Osteocyte (in vitro differentiated cells): ENCODE data around the gene WDR7. TPM values are rescaled to one million over a fixed set of nuclear protein-coding genes. Genes with fewer than 3 reads are reported as not detected.

ENCODE experiments used
- DNase-seq: peaks from one replicate; pipeline ENCODE4 v3.0.0; 2021; ENCODE audit warnings: mixed read lengths; ENCODE audit not compliant: unreplicated experiment; ENCODE audit errors: extremely low spot score
- H3K27ac Mint-ChIP-seq: one replicate; pipeline ENCODE4 v1.8.0; 2021; ENCODE audit warnings: mild to moderate bottlenecking, mixed read lengths; ENCODE audit not compliant: unreplicated experiment
- H3K27me3 Mint-ChIP-seq: one replicate; pipeline ENCODE4 v1.8.0; 2021; ENCODE audit warnings: mixed read lengths; ENCODE audit not compliant: unreplicated experiment
- H3K36me3 Mint-ChIP-seq: one replicate; pipeline ENCODE4 v1.8.0; 2021; ENCODE audit warnings: mixed read lengths; ENCODE audit not compliant: unreplicated experiment
- H3K4me1 Mint-ChIP-seq: one replicate; pipeline ENCODE4 v1.8.0; 2021; ENCODE audit warnings: mixed read lengths; ENCODE audit not compliant: unreplicated experiment
- H3K4me3 Mint-ChIP-seq: one replicate; pipeline ENCODE4 v1.8.0; 2021; ENCODE audit warnings: mild to moderate bottlenecking, moderate library complexity, mixed read lengths; ENCODE audit not compliant: unreplicated experiment
- H3K9me3 Mint-ChIP-seq: one replicate; pipeline ENCODE4 v1.8.0; 2021; ENCODE audit warnings: mixed read lengths; ENCODE audit not compliant: unreplicated experiment
- total RNA-seq: library from RNA; stranded (reverse); gene quantifications from 2 replicates; pipeline ENCODE4 v1.2.1, GENCODE V29; 2021
- TF ChIP-seq, protein P1 (sequence below): fragments of 200-600 bp; sonication (generic); IDR thresholded peaks from 2 replicates; pipeline ENCODE4 v1.5.0; 2021; ENCODE audit warnings: antibody characterized with exemption, mild to moderate bottlenecking, moderate library complexity

The WDR7 gene
- total RNA-seq, 1 donor from 2014 or later = 25.9 TPM

DNA sequence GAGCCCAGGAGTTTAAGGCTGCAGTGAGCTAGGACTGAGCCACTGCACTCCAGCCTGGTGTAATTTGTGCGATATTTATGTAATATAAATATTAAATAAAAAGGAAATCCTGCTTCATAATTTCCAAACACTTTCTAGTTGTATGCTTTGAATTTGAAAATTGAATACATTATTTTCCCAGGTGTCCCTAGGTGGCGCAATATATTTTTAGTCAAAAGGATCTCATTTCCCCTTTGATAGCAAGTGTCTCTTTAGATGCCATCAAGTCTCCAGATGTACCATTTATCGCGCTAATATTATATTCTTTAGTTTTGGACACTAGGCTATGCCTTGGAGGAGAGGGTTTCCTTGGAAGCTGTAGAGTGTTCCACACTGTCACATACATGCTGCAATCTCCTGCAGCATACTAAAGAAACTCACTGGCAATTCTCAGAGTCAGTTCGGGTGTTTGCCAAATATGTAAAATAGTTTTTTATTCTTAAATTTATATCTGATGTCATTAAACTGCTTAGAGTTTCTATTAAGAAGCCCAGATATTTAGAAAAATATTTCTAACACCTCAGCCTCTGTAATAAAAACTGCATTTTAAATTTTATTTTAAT lies 5.6 kb upstream of the WDR7 start:
- Mint-ChIP-seq H3K27me3 (no peaks in the 10 kb centered on the region), H3K27ac (no peak overlapping the region), H3K36me3 (no peaks in the 10 kb centered on the region), H3K9me3 (no peaks in the 10 kb centered on the region), H3K4me1 (peaks cover 4% of the 10 kb centered on the region), H3K4me3 (no peak overlapping the region)
- DNase-seq = no peak
- TF ChIP-seq, protein P1, sequence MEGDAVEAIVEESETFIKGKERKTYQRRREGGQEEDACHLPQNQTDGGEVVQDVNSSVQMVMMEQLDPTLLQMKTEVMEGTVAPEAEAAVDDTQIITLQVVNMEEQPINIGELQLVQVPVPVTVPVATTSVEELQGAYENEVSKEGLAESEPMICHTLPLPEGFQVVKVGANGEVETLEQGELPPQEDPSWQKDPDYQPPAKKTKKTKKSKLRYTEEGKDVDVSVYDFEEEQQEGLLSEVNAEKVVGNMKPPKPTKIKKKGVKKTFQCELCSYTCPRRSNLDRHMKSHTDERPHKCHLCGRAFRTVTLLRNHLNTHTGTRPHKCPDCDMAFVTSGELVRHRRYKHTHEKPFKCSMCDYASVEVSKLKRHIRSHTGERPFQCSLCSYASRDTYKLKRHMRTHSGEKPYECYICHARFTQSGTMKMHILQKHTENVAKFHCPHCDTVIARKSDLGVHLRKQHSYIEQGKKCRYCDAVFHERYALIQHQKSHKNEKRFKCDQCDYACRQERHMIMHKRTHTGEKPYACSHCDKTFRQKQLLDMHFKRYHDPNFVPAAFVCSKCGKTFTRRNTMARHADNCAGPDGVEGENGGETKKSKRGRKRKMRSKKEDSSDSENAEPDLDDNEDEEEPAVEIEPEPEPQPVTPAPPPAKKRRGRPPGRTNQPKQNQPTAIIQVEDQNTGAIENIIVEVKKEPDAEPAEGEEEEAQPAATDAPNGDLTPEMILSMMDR = peak; percentile 60

DNA sequence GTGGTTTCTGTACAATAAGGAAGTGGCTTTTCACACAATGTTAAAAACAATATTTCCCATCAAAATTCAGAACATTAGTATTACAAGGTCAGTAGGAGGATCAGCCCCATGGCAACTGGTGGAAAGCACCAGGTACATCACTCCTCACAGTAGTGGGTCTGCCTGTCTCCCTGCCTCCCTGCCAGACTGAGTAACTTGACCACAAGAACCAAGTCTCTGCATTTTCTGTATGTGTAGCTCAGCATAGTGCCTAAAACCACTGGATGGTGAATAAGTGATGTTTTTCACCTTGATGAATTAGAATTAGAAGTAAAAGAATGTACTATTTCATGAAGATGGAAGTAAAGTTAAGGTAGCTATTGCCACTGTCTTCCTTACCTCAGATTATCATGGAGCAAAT lies 4.1 kb upstream of the WDR7 start:
- H3K4me3 Mint-ChIP-seq = no peak overlapping the region
- H3K9me3 Mint-ChIP-seq = no peaks in the 10 kb centered on the region
- TF ChIP-seq, protein P1 = no peak
- no peak for DNase-seq
- peaks cover 14% of the 10 kb centered on the region for H3K4me1 Mint-ChIP-seq
- H3K27ac Mint-ChIP-seq = no peak overlapping the region
- H3K27me3 Mint-ChIP-seq = no peaks in the 10 kb centered on the region
- H3K36me3 Mint-ChIP-seq = no peaks in the 10 kb centered on the region

DNA sequence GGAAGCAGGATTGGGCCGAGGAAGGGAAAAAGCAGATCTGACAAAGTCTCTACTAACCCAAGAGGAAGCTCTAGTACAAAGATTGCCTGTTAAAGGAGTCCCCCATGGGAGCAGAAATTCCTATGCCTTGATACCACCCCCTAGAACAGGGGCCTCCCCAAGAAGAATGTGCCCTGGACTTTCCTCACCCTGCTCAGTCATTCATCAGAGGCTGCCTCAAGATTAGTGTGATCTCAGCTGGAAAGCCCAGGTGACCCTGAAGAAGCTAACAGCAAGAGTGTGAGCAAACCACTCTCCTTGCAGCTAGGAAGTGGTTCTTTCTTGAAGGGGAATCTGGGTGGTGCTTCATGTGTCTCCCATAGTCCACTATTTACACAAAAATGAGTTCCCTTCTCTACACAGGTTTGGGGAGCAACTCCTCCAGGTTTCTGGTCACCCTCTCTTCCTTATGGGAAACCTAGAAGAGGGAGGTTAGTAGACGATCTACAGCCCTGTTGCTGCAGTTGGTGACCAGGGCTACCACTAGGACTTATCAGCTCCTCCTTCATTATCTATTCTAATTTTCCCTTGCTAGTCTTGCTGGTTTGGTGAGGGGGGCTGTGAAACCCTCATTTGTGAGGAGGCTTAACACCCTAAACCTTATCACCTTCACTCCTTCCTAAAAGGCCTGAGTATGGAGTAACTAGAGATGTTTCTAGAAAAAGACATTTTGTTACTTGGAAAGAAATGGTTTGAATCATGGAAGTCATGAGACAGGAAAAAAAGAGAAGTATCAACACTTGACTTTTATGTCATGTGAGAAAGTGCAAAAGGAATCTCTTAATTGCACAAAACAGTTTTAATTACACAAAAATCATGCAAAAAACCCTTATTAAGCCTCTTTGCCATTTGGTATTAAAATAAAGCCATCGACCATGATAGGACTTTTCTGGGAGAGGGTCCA lies 2.9 kb upstream of the WDR7 start:
- DNase-seq = no peak
- Mint-ChIP-seq H3K36me3 (no peaks in the 10 kb centered on the region), H3K4me1 (peaks cover 20% of the 10 kb centered on the region), H3K27ac (no peak overlapping the region), H3K4me3 (no peak overlapping the region), H3K9me3 (no peaks in the 10 kb centered on the region), H3K27me3 (no peaks in the 10 kb centered on the region)
- TF ChIP-seq, protein P1 = no peak

GRCh38 chr18:56649996-56650395 lies 1.2 kb upstream of the WDR7 start:
- peaks cover 11% of the 10 kb centered on the region for H3K9me3 Mint-ChIP-seq
- H3K4me3 Mint-ChIP-seq = no peak overlapping the region
- H3K27me3 Mint-ChIP-seq = no peaks in the 10 kb centered on the region
- H3K27ac Mint-ChIP-seq = no peak overlapping the region
- TF ChIP-seq, protein P1 = no peak
- H3K4me1 Mint-ChIP-seq = peaks cover 24% of the 10 kb centered on the region
- DNase-seq = no peak
- peaks cover 2% of the 10 kb centered on the region for H3K36me3 Mint-ChIP-seq

GRCh38 chr18:56651771-56652092 lies 573 bp downstream of the WDR7 start:
- H3K4me1 Mint-ChIP-seq = peaks cover 24% of the 10 kb centered on the region
- TF ChIP-seq, protein P1 = no peak
- H3K27ac Mint-ChIP-seq = peak overlapping the region; percentile 91
- peak overlapping the region; percentile 86 for H3K4me3 Mint-ChIP-seq
- H3K9me3 Mint-ChIP-seq = peaks cover 11% of the 10 kb centered on the region
- H3K36me3 Mint-ChIP-seq = peaks cover 2% of the 10 kb centered on the region
- no peaks in the 10 kb centered on the region for H3K27me3 Mint-ChIP-seq
- no peak for DNase-seq
